Measurements from ENCODE around the gene SIAH1. TPM values are rescaled to one million over a fixed set of nuclear protein-coding genes. Genes with fewer than 3 reads are reported as not detected.

Gene SIAH1
- total RNA-seq, 1 experiment from 2014 or later: 30.0 TPM

GRCh38 chr16:48383877-48384519 lies 1.2 kb downstream of the SIAH1 start:
- H3K27me3 ChIP-seq (replicated peaks; ENCODE audit: insufficient read depth, low read depth, low read length, poor library complexity): no peaks in the 10 kb centered on the region
- intact Hi-C loops (cut with micrococcal nuclease; ENCODE audit: unreplicated experiment): no loop called here
- no peak for DNase-seq (ENCODE audit: low spot score)
- H3K4me1 ChIP-seq (ENCODE audit: insufficient read depth, low read length, poor library complexity, severe bottlenecking): peaks cover 18% of the 10 kb centered on the region
- BruUV-seq (replicated peaks): TSS peak; percentile 56
- CTCF ChIA-PET: interaction anchor here (0.5 to 0.7 kb wide), 2 partner anchors 18 to 39 kb away, joined by 5 to 11 read pairs; no protein-coding TSS in a partner anchor
- peak overlapping the region; percentile 64 for H3K4me3 ChIP-seq (ENCODE audit: low read depth, low read length, poor library complexity, severe bottlenecking)
- H3K27ac ChIP-seq (ENCODE audit: low read depth, low read length, poor library complexity, severe bottlenecking): peak overlapping the region; percentile 75
- POLR2A ChIA-PET (ENCODE audit: low non-redundant PET): interaction anchor here (0.7 kb wide), 1 partner anchor 18 kb away, joined by 6 read pairs; no protein-coding TSS in a partner anchor
- TF ChIP-seq EZH2 (IDR thresholded peaks at IDR 0.05; ENCODE audit: borderline replicate concordance, low read depth, low read length, poor library complexity, severe bottlenecking): no peak
- TF ChIP-seq CTCF (conservative IDR thresholded peaks at IDR 0.05; ENCODE audit: low read depth, low read length): no peak
- H3K9me3 ChIP-seq (ENCODE audit: low read depth, low read length, poor library complexity, severe bottlenecking): no peaks in the 10 kb centered on the region
- H3K36me3 ChIP-seq (ENCODE audit: insufficient read depth, low read length, poor library complexity, severe bottlenecking): no peaks in the 10 kb centered on the region

- TF ChIP-seq CTCF (conservative IDR thresholded peaks at IDR 0.05; ENCODE audit: low read depth, low read length): no peak
- TF ChIP-seq EZH2 (IDR thresholded peaks at IDR 0.05; ENCODE audit: borderline replicate concordance, low read depth, low read length, poor library complexity, severe bottlenecking): no peak
- POLR2A ChIA-PET (ENCODE audit: low non-redundant PET): interaction anchor here (0.7 kb wide), 1 partner anchor 17 kb away, joined by 6 read pairs; no protein-coding TSS in a partner anchor
- Histone ChIP-seq H3K4me1 (ENCODE audit: insufficient read depth, low read length, poor library complexity, severe bottlenecking) (peaks cover 25% of the 10 kb centered on the region), H3K27me3 (replicated peaks; ENCODE audit: insufficient read depth, low read depth, low read length, poor library complexity) (no peaks in the 10 kb centered on the region), H3K36me3 (ENCODE audit: insufficient read depth, low read length, poor library complexity, severe bottlenecking) (no peaks in the 10 kb centered on the region), H3K27ac (ENCODE audit: low read depth, low read length, poor library complexity, severe bottlenecking) (peak overlapping the region; percentile 9), H3K4me3 (ENCODE audit: low read depth, low read length, poor library complexity, severe bottlenecking) (peak overlapping the region; percentile 64), H3K9me3 (ENCODE audit: low read depth, low read length, poor library complexity, severe bottlenecking) (no peaks in the 10 kb centered on the region)
- BruUV-seq (replicated peaks): no TSS peak
- DNase-seq (ENCODE audit: low spot score): no peak
- CTCF ChIA-PET: interaction anchor here (0.5 kb wide), 1 partner anchor 17 kb away, joined by 11 read pairs; no protein-coding TSS in a partner anchor
- intact Hi-C loops (cut with micrococcal nuclease; ENCODE audit: unreplicated experiment): no loop called here
Observed at GRCh38 chr16:48383009-48383876, 2.0 kb downstream of the SIAH1 start.

GRCh38 chr16:48382131-48382530 lies 3.1 kb downstream of the SIAH1 start:
- Histone ChIP-seq H3K9me3 (ENCODE audit: low read depth, low read length, poor library complexity, severe bottlenecking) (no peaks in the 10 kb centered on the region), H3K4me1 (ENCODE audit: insufficient read depth, low read length, poor library complexity, severe bottlenecking) (peaks cover 31% of the 10 kb centered on the region), H3K4me3 (ENCODE audit: low read depth, low read length, poor library complexity, severe bottlenecking) (no peak overlapping the region), H3K36me3 (ENCODE audit: insufficient read depth, low read length, poor library complexity, severe bottlenecking) (no peaks in the 10 kb centered on the region), H3K27ac (ENCODE audit: low read depth, low read length, poor library complexity, severe bottlenecking) (no peak overlapping the region), H3K27me3 (replicated peaks; ENCODE audit: insufficient read depth, low read depth, low read length, poor library complexity) (no peaks in the 10 kb centered on the region)
- TF ChIP-seq EZH2 (IDR thresholded peaks at IDR 0.05; ENCODE audit: borderline replicate concordance, low read depth, low read length, poor library complexity, severe bottlenecking): no peak
- no peak for TF ChIP-seq CTCF (conservative IDR thresholded peaks at IDR 0.05; ENCODE audit: low read depth, low read length)
- no peak for DNase-seq (ENCODE audit: low spot score)
- POLR2A ChIA-PET (ENCODE audit: low non-redundant PET): interaction anchor here (0.6 kb wide), 1 partner anchor 907 kb away, joined by 3 read pairs; no protein-coding TSS in a partner anchor
- no TSS peak for BruUV-seq (replicated peaks)
- CTCF ChIA-PET: no interaction called here
- intact Hi-C loops (cut with micrococcal nuclease; ENCODE audit: unreplicated experiment): no loop called here

Measured in A673 (cell line).